ENCODE results near the gene NWD2.
A peak's percentile ranks its signal among the peaks of the same experiment; 100 is the strongest.

NWD2 gene

DNA sequence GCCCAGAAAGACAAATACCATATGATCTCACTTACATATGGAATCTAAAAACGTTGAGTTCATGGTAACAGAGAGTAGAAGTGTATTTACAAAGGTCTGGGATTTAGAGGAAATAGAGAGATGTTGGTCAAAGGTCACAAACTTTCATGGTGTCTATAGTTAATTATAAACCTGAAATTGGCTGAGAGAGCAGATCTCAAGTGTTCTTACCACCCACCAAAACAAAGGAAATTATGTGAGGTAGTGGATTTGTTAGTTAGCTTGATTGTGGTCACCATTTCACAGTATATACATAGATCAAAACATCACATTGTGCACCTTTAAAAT, 186.8 kb downstream of the NWD2 start:
- Mint-ChIP-seq H3K4me1 (no peaks in the 10 kb centered on the region), H3K4me3 (no peak overlapping the region), H3K9me3 (no peaks in the 10 kb centered on the region), H3K27ac (no peak overlapping the region), H3K36me3 (no peaks in the 10 kb centered on the region), H3K27me3 (peaks cover 5 to 18% of the 10 kb centered on the region in 2 donors)
- DNase-seq: no peak
- no peak for ATAC-seq (replicated peaks)

DNA sequence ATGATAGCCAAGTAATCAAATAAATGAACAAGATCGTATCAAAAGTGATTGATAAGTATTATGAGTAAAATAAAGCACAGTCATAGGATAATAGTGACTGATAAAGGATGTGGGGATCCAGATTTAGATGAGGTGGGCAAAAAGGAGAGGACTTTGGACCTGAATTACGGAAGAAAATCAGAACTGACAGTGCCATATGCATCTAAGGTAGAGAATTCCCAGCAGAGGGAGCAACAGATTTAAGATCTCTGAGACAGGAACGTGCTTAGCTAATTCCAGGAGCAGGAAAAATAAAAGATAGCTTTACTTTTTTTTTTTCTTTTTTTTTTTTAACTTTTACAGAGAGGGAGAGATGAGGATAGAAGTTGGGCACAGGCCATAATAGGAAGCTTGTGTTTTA, 189.9 kb downstream of the NWD2 start:
- Mint-ChIP-seq H3K4me1 (no peaks in the 10 kb centered on the region), H3K27me3 (peaks cover 5 to 11% of the 10 kb centered on the region in 2 donors), H3K9me3 (no peaks in the 10 kb centered on the region), H3K4me3 (no peak overlapping the region), H3K36me3 (no peaks in the 10 kb centered on the region), H3K27ac (no peak overlapping the region)
- no peak for ATAC-seq (replicated peaks)
- DNase-seq: no peak

DNA sequence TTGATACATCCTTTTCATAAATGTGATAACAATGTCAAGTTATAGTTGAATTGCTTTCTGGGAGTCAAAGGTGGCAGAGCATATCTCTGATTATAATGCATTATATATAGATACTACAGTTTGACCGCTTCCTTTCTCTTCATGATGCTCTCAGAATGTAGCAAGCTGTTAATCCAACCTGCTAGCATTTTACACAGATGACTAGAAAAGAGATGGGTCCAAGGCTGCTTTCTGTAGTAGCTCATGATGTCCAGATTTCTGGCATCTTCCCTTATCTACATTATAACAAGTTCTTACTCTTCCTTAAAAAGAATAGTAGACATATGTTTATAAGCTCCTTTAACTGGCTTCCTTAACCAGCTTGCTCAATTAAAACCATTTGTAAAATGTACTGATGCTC, 192.0 kb downstream of the NWD2 start:
- H3K4me1 Mint-ChIP-seq: no peaks in the 10 kb centered on the region
- H3K4me3 Mint-ChIP-seq: no peak overlapping the region
- no peaks in the 10 kb centered on the region for H3K36me3 Mint-ChIP-seq
- DNase-seq (no peak), ATAC-seq (replicated peaks) (no peak)
- no peak overlapping the region for H3K27ac Mint-ChIP-seq
- H3K9me3 Mint-ChIP-seq: no peaks in the 10 kb centered on the region
- H3K27me3 Mint-ChIP-seq: peaks cover 16 to 17% of the 10 kb centered on the region in 2 donors

DNA sequence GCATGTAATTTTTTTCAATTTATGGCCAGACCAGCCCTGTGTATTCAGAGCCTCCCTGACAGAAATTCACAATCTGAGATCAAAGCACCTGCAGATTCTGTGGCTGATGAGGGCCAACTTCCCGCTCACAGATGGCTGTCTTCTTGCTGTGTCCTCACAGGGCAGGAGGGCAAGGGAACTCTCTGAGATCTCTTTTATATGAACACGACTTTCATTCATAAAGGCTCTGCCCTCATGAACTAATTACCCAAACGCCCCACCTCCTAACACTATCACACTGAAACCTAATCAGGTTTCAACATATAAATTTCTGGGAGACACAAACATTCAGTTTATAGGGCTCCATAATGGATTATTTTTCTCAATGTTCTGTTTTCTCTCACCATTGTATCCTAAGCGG, 192.6 kb downstream of the NWD2 start:
- H3K36me3 Mint-ChIP-seq: no peaks in the 10 kb centered on the region
- ATAC-seq (replicated peaks): no peak

DNA sequence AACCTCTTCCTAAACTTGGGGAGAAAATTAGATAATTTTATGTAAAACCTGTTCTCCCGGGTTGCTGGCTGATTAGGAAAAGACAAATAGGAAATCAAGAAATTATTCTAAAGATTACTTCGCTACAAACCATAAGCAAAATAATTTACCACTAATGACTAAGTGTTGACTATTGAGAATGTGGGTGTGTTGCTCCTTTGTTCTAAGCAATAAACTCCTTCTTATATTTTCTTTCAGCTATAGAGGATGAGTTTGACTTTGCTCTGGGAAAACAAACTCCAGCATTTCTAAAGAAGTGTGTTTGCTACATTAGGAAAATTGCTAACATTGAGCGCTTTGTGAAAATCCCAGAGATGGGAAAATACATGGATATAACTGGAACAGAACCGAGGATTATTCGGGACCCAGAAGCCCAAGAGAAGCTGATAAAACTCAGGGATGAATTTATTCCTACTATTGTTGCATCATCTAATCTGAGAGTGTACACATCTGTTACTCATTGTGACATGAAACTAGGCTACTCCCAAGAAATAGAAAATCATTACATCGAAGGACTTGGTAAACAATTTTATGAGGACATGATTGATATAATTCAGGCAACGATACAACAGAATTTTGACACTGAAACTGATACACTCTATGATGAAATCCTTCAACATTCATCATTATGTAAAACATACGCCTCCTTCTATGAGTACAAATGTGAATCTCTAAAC, 194.2 kb downstream of the NWD2 start:
- no peak overlapping the region for H3K4me3 Mint-ChIP-seq
- DNase-seq (no peak), ATAC-seq (replicated peaks) (no peak)
- H3K9me3 Mint-ChIP-seq: no peaks in the 10 kb centered on the region
- no peaks in the 10 kb centered on the region for H3K36me3 Mint-ChIP-seq
- H3K27me3 Mint-ChIP-seq: peaks cover 18 to 25% of the 10 kb centered on the region in 2 donors
- H3K4me1 Mint-ChIP-seq: no peaks in the 10 kb centered on the region
- no peak overlapping the region for H3K27ac Mint-ChIP-seq

More for the DNA sequence above, 192.6 kb downstream of the NWD2 start:
- H3K27me3 Mint-ChIP-seq: peaks cover 18 to 20% of the 10 kb centered on the region in 2 donors
- DNase-seq: no peak
- no peak overlapping the region for H3K27ac Mint-ChIP-seq
- no peaks in the 10 kb centered on the region for H3K9me3 Mint-ChIP-seq
- no peak overlapping the region for H3K4me3 Mint-ChIP-seq
- H3K4me1 Mint-ChIP-seq: no peaks in the 10 kb centered on the region

DNA sequence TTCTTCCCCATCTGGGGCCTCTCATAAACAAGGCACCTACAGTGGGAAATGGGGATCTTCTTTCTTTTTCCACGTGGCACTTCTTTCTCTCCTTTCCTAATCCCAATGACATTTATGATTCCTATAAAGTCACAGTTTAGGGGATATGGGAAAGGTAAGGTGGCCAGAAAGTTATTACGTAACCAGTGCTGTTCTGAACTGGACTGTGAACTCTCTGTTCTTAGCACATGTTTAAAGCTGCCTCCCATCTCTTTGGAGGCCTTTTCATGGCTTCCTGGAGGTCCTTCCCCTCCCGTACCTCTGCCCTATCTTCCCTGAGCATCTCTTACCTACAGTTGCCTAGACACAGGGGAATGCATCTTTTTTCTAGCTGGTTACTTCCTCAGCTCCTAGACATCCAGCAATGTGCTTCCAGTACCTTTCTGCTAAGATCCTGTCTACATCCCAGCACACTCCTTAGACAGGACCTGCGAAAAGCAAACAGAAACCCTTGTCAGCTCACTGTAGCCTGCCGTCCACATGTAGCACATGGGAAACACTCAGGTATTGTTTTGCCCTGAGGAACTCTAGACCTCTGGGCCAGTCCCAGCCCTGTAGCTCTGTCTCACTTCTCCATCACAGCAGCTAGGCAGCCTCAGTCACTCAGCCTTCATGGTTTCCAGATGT, 195.4 kb downstream of the NWD2 start:
- no peaks in the 10 kb centered on the region for H3K9me3 Mint-ChIP-seq
- H3K27ac Mint-ChIP-seq: no peak overlapping the region
- H3K27me3 Mint-ChIP-seq: peaks cover 23 to 32% of the 10 kb centered on the region in 2 donors
- H3K36me3 Mint-ChIP-seq: no peaks in the 10 kb centered on the region
- no peak for DNase-seq
- no peak overlapping the region for H3K4me3 Mint-ChIP-seq
- H3K4me1 Mint-ChIP-seq: no peaks in the 10 kb centered on the region
- ATAC-seq (replicated peaks): peak; percentile 42 to 58

DNA sequence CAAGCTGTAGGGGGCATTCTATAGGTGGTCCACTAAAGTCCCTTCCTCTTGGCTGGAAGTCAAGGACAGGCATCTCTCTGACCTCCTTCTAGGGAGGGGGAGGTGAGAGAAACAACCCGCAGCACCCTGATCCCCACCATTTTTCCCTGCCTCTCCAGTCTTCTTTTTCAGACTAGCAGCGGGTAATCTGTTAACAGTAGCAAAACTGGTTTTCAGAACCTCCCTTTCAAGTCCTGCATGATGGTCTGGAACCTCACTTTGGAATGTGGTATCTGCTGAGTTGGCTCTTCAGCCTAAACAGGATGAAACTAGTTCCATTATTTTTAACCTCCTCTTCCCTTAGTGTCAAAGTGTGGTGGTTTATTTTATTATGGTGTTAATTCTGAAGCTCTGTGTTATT, 196.0 kb downstream of the NWD2 start:
- no peak for DNase-seq

DNA sequence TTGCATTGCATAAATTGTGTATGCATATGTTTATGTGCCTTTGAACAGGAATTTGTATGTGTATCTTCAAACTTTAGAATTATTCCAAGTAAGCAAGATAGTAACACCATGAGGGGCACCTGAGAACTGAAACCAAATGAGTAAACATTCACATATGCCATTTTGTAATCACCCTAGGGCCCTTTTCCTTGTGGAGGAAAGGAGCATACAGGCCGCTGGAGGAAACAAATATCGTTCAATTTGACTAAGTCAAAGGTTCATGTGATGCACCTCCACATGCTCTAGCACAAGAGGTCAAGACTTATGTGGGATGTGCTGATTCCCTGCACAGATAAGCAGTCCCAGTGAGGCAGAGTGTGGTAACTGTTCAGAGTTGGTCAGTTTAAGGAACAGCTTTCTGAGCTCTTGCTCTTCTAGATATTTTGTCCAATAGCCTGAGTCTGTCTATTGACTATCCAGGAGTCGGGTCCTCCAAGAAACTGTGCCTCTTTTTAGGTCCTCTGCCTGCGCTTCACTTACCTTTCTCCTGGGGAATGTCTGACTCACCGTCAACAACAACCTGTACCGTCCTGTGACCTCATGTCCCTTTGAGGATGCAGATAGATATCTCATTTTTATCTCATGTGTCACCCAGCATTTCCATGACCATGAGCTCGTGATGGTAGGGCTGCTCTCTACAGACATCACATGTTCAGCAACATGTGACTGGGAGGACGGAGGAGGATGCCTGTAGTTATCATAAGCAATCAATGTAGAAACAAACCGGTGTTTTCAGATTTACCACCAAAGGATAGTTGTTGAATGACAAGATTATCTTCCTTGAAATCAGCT, 196.9 kb downstream of the NWD2 start:
- no peaks in the 10 kb centered on the region for H3K4me1 Mint-ChIP-seq
- no peak for DNase-seq
- H3K27me3 Mint-ChIP-seq: peaks cover 26 to 43% of the 10 kb centered on the region in 2 donors
- ATAC-seq (replicated peaks): no peak
- H3K4me3 Mint-ChIP-seq: no peak overlapping the region
- H3K9me3 Mint-ChIP-seq: no peaks in the 10 kb centered on the region
- no peaks in the 10 kb centered on the region for H3K36me3 Mint-ChIP-seq
- H3K27ac Mint-ChIP-seq: no peak overlapping the region

More for the DNA sequence above, 196.0 kb downstream of the NWD2 start:
- no peak overlapping the region for H3K27ac Mint-ChIP-seq
- no peak for ATAC-seq (replicated peaks)
- no peak overlapping the region for H3K4me3 Mint-ChIP-seq
- no peaks in the 10 kb centered on the region for H3K4me1 Mint-ChIP-seq
- H3K36me3 Mint-ChIP-seq: no peaks in the 10 kb centered on the region
- no peaks in the 10 kb centered on the region for H3K9me3 Mint-ChIP-seq
- H3K27me3 Mint-ChIP-seq: peaks cover 26 to 38% of the 10 kb centered on the region in 2 donors

DNA sequence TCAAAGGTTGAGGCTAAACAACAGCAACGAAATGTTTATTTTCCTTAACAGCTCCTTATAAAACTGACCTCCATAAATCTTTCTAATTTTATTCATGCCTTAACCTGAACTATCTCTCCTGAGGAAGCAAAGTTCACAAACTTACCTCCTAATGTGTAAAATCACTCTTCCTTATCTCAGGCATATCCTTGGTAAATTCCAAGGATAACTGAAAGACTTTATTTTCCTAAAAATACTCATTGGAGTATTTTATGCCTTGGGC, 197.4 kb downstream of the NWD2 start:
- H3K27ac Mint-ChIP-seq: no peak overlapping the region
- H3K4me1 Mint-ChIP-seq: no peaks in the 10 kb centered on the region
- no peak overlapping the region for H3K4me3 Mint-ChIP-seq
- no peaks in the 10 kb centered on the region for H3K36me3 Mint-ChIP-seq
- no peak for DNase-seq
- H3K9me3 Mint-ChIP-seq: no peaks in the 10 kb centered on the region
- peaks cover 26 to 42% of the 10 kb centered on the region in 2 donors for H3K27me3 Mint-ChIP-seq
- no peak for ATAC-seq (replicated peaks)

DNA sequence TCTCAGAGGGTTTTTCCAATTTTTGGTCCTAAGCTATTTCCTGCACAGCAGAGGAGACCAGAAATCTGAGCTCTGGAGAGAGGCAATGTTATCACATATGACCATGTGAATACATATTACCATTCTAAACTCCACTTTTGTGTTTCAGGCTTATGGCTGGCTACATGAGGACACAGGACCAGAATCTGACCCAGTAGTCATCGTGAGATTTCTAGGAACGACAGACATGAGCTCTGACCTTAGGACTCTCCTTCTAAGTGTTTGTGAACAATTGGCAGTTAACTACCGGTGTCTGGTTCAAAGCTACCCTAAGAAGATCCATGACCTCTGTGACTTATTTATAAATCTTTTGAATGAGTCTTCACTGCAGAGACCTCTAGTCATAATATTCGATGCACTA, 198.6 kb downstream of the NWD2 start:
- DNase-seq (no peak), ATAC-seq (replicated peaks) (no peak)
- Mint-ChIP-seq H3K36me3 (no peaks in the 10 kb centered on the region), H3K27me3 (peaks cover 21 to 37% of the 10 kb centered on the region in 2 donors), H3K27ac (no peak overlapping the region), H3K4me1 (no peaks in the 10 kb centered on the region), H3K9me3 (no peaks in the 10 kb centered on the region), H3K4me3 (no peak overlapping the region)

DNA sequence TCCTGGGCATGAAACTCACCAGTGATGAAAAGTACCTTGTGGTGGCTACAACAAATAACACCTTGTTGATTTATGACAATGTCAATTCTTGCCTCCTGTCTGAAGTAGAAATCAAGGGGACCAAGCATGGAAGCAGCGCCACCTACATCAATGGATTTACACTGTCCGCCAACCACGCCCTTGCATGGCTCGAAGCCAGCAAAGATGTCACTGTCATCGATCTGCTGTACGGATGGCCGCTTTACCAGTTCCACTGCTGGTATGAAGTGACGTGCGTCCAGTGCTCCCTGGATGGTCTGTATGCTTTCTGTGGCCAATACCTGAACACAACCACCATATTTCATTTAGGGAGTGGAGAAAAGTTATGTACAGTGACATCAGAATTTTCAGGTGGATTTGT, 200.5 kb downstream of the NWD2 start:
- ATAC-seq (replicated peaks) (no peak), DNase-seq (no peak)
- Mint-ChIP-seq H3K36me3 (no peaks in the 10 kb centered on the region), H3K4me1 (no peaks in the 10 kb centered on the region), H3K27ac (no peak overlapping the region), H3K4me3 (no peak overlapping the region), H3K9me3 (no peaks in the 10 kb centered on the region), H3K27me3 (peaks cover 24 to 44% of the 10 kb centered on the region in 2 donors)

DNA sequence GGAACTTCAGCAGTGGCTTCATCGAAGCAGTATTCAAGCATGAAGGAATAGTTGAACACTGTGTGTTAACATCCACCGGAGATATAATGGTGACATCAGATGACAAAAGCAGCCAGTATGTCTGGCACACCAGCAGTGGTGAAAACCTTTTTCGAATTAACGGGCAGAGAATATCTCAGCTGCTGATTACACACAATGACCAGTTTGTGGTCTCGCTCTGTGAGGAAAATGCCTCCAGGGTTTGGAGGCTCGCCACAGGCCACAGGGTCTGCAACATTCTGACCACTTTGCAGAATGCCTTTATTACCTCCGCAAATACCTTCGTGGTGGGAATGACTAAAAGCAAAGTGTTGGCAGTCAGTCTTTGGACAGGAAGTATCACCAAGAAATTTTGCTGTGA, 201.5 kb downstream of the NWD2 start:
- ATAC-seq (replicated peaks) (no peak), DNase-seq (no peak)
- Mint-ChIP-seq H3K36me3 (no peaks in the 10 kb centered on the region), H3K4me3 (no peak overlapping the region), H3K9me3 (no peaks in the 10 kb centered on the region), H3K27ac (no peak overlapping the region), H3K4me1 (no peaks in the 10 kb centered on the region), H3K27me3 (peaks cover 24 to 47% of the 10 kb centered on the region in 2 donors)

DNA sequence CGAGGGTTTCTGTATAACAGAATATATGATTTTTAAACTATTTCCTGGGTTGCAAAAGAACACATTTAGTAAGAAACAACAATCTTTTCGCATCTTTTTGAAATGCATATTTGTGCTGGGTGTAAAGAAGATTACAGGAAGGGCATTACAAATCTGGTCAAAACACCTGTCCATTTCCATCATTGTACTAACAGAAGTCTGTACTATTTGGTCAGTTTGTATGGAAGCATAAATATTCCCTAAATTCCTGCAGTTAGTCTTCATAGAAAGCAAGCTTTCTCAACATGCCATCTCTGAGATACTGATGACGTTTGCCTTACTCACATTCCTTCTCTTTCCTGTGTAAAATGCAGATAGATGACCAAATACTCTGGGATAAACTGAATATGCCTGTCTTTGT, 203.3 kb downstream of the NWD2 start:
- Mint-ChIP-seq H3K27ac (no peak overlapping the region), H3K27me3 (peaks cover 30 to 52% of the 10 kb centered on the region in 2 donors)

DNA sequence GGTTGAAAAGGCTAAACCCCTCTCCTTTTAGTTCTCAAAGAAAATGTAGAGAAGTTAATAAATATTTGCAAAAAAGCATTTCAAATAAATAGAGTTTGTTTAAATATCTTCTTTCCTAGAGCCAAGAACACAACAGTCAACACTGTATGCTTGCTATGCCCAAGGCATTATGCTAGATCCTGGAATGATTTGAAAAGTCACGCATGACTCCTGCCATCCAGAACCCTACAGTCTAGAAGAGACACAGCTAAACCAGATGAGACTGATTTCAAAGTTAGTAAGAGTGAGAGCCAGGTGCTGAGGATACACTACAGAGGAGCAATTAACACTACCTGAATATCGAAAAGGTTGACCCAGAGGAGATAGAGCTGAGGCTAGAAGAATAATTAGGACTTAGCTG, 205.8 kb downstream of the NWD2 start:
- H3K27me3 Mint-ChIP-seq: peaks cover 41 to 56% of the 10 kb centered on the region in 2 donors
- H3K36me3 Mint-ChIP-seq: no peaks in the 10 kb centered on the region
- H3K27ac Mint-ChIP-seq: no peak overlapping the region
- H3K4me3 Mint-ChIP-seq: no peak overlapping the region
- H3K9me3 Mint-ChIP-seq: no peaks in the 10 kb centered on the region
- DNase-seq (no peak), ATAC-seq (replicated peaks) (no peak)
- H3K4me1 Mint-ChIP-seq: peaks cover 4 to 12% of the 10 kb centered on the region in 2 donors

More for the DNA sequence above, 203.3 kb downstream of the NWD2 start:
- no peaks in the 10 kb centered on the region for H3K9me3 Mint-ChIP-seq
- ATAC-seq (replicated peaks): no peak
- no peaks in the 10 kb centered on the region for H3K36me3 Mint-ChIP-seq
- no peaks in the 10 kb centered on the region for H3K4me1 Mint-ChIP-seq
- no peak for DNase-seq
- no peak overlapping the region for H3K4me3 Mint-ChIP-seq

DNA sequence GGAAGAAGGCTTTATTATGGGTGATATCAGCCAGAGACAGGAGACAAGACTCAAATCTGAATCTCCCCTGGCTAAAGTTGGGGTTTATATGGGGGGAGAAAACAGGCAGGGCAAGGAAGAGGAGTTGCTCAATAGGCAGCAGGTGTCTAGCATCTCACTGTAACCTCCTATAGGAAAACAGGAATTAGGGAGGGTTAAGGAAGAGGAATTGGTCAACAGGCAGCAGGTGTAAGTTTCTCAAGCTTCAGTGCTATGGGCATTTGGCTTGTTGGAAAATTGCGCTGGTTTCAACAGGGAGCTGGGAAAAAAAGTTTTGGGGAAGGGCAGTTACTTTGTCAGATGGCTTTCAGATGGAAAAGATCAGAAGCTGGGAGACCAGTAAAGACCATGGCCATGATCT, 206.4 kb downstream of the NWD2 start:
- no peak for DNase-seq
- no peak for ATAC-seq (replicated peaks)
- Mint-ChIP-seq H3K4me3 (no peak overlapping the region), H3K36me3 (no peaks in the 10 kb centered on the region), H3K27me3 (peaks cover 47 to 56% of the 10 kb centered on the region in 2 donors), H3K27ac (no peak overlapping the region), H3K9me3 (no peaks in the 10 kb centered on the region), H3K4me1 (peaks cover 4 to 12% of the 10 kb centered on the region in 2 donors)

Data from stimulated activated naive B cell treated with anti-CD40 and anti-IgM and Interleukin-4, amounts not matched to agents 10 μg/mL and 1 μg/mL and 100 μg/mL, for 72 hours (primary cell).